Small intestine (tissue), 7 donors: ENCODE results near the gene CCSER1. TPM values are rescaled to one million over a fixed set of nuclear protein-coding genes. Genes with fewer than 3 reads are reported as not detected.
"Not testable (repeated sequence)": the region's sequence is repeated elsewhere in the genome, so short reads cannot be mapped to it uniquely, and the experiment has no call there.

Experiments
- DNase-seq, 2 donors: peaks; one replicate each; pipeline versions ENCODE4 v3.0.0 to v3.0.0-alpha.2; 2013
- FAIRE-seq: peaks from 2 replicates; lab custom pipeline; 2012; peaks lifted over from hg19 to GRCh38; lab: Jason Lieb, UNC
- H3K27ac ChIP-seq, 3 donors: one replicate each; pipeline ENCODE4 v1.5.1; 2013; ENCODE audit warnings: low read length in 2 of 3, mild to moderate bottlenecking in 2 of 3, control low read depth in 1 of 3, inconsistent platforms in 1 of 3, low read depth in 1 of 3, moderate library complexity in 1 of 3
- H3K27me3 ChIP-seq, 3 donors: one replicate each; pipeline ENCODE4 v1.6.1; 2013; ENCODE audit warnings: low read length in 3 of 3, inconsistent platforms in 1 of 3; ENCODE audit not compliant: control insufficient read depth in 3 of 3, insufficient read depth in 3 of 3
- H3K36me3 ChIP-seq, 3 donors: one replicate each; pipeline ENCODE4 v1.6.1; 2013; ENCODE audit warnings: low read length in 3 of 3, inconsistent platforms in 1 of 3, low read depth in 1 of 3, mild to moderate bottlenecking in 1 of 3, moderate library complexity in 1 of 3; ENCODE audit not compliant: control insufficient read depth in 3 of 3, insufficient read depth in 2 of 3
- H3K4me1 ChIP-seq, 3 donors: one replicate each; pipeline ENCODE4 v1.6.1; 2013; ENCODE audit warnings: low read length in 2 of 3, inconsistent platforms in 1 of 3, low read depth in 1 of 3, mild to moderate bottlenecking in 1 of 3, moderate library complexity in 1 of 3; ENCODE audit not compliant: control insufficient read depth in 3 of 3, insufficient read depth in 2 of 3
- H3K4me3 ChIP-seq, 3 donors: one replicate each; pipeline ENCODE4 v1.5.1; 2013; ENCODE audit warnings: low read length in 3 of 3, control low read depth in 1 of 3, inconsistent platforms in 1 of 3, low read depth in 1 of 3, mild to moderate bottlenecking in 1 of 3, moderate library complexity in 1 of 3
- H3K9me3 ChIP-seq, 2 donors: one replicate each; pipeline ENCODE4 v1.6.1; 2013; ENCODE audit warnings: low read depth in 1 of 2, low read length in 1 of 2; ENCODE audit not compliant: control insufficient read depth in 2 of 2, insufficient read depth in 1 of 2
- WGBS, 3 donors: extraction: QIAGEN DNeasy Blood & Tissue Kit; methylation state at CpG; one replicate each; pipeline ENCODE4 v1.1.7; 2013; 5-methylcytosine and 5-hydroxymethylcytosine counted together
- polyA plus RNA-seq, 4 donors: library from polyadenylated mRNA; stranded (reverse) in 3 of 4; unstranded in 1 of 4; fragments of 200-250 nt in 3 of 4; fragments of 120-200 nt in 1 of 4; gene quantifications; one replicate each; pipeline versions ENCODE4 v1.2.1 to v1.2.3, GENCODE V29; 2013
- donor health status: healthy with polysubstance abuse.
- donor health status: control.
- donor health status: control.
- donor health status: Bipolar disorder and iron deficiency.
- donor health status: healthy.

Gene CCSER1
- polyA plus RNA-seq, 4 donors: 3.5 to 8.7 (median 5.7) TPM

DNA sequence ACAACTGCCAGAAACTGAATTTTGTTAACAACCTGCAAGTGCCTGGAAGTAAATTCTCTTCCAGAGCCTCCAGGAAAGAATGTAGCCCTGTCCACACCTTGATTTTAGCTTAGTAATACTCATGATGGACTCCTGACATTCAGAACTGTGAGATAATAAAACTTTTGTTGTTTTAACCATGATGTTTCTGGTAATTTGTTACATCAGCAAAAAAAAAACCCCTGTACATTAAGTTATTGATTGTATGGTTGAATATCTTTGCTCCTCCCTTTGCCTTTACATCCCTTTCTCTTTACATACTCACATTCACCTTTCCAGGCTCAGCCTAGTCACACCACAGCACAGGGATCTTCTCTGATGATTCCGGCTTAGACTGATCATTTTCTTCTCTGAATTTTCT lies 1294.8 kb downstream of the CCSER1 start:
- Histone ChIP-seq H3K27me3 (no peaks in the 10 kb centered on the region), H3K27ac (no peak overlapping the region), H3K4me1 (no peaks in the 10 kb centered on the region), H3K9me3 (no peaks in the 10 kb centered on the region), H3K36me3 (no peaks in the 10 kb centered on the region), H3K4me3 (no peak overlapping the region)
- 91 to 97% (median 93%) methylated on average over 1 of the region's 1 CpG for WGBS, 3 donors
- FAIRE-seq (no peak), DNase-seq (no peak)

DNA sequence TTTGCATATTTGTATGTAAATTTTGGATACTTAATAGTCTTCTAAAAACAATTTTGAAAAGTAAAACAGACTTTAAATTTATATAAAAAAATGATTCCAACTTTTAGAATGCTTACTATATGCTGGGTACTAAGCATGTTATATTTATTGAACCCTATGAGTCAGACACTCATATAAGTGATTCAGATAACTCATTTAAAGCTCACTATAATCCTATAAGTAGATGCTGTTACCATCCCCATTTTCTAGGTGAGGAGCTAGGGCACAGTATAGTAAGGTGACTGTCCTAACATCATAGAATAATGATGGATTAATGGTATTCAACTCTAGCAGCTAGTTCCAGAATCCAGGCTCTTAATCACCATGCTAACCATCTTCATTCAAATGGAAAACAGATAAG lies 1299.5 kb downstream of the CCSER1 start:
- H3K27me3 ChIP-seq: no peaks in the 10 kb centered on the region
- FAIRE-seq: no peak
- no peak for DNase-seq
- H3K36me3 ChIP-seq: no peaks in the 10 kb centered on the region
- no peak overlapping the region for H3K27ac ChIP-seq
- H3K9me3 ChIP-seq: no peaks in the 10 kb centered on the region
- no peaks in the 10 kb centered on the region for H3K4me1 ChIP-seq
- H3K4me3 ChIP-seq: no peak overlapping the region

DNA sequence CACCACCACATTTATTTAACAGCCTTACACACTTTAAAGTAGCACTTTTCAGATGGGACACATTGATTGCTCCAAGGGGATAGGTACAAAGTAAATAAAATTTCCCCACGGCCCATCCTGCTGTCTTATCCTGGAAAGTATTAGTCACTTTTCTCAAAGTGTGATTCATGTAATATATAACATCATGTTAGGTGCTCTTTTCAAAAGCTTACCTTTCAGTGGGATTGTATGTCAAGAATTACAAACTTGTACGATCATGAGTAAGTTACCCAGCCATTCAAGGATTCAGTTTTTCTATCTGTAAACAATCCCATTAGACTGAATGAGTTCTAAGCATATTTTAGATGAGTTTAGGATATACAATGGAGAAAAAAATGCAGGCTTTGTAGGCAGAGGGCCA lies 1300.0 kb downstream of the CCSER1 start:
- no peaks in the 10 kb centered on the region for H3K9me3 ChIP-seq
- WGBS, 3 donors: 63 to 76% (median 75%) methylated on average over 2 of the region's 2 CpGs
- no peaks in the 10 kb centered on the region for H3K4me1 ChIP-seq
- no peak for DNase-seq
- no peaks in the 10 kb centered on the region for H3K27me3 ChIP-seq
- no peak overlapping the region for H3K27ac ChIP-seq
- no peaks in the 10 kb centered on the region for H3K36me3 ChIP-seq
- no peak overlapping the region for H3K4me3 ChIP-seq
- no peak for FAIRE-seq

DNA sequence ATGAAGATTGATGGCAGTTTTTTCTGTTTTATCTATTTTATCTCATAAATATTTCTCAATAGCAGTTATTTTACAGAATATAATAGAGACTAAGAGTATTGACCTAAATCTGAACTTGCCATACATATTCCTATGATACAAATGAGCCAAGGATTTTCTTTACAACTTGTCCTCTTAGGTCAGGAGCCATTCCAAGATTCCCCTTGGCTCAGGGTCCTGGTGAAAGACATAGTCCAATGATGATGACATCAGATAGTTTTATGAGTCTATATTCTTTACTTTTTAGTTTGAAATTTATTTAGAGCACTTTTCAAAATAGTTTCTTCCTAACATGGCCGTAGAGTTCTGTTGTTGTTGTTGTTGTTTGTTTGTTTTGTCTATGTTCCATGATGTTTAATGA lies 1307.4 kb downstream of the CCSER1 start:
- Histone ChIP-seq H3K9me3 (peaks cover 0 to 2% of the 10 kb centered on the region in 2 donors), H3K27ac (no peak overlapping the region)

DNA sequence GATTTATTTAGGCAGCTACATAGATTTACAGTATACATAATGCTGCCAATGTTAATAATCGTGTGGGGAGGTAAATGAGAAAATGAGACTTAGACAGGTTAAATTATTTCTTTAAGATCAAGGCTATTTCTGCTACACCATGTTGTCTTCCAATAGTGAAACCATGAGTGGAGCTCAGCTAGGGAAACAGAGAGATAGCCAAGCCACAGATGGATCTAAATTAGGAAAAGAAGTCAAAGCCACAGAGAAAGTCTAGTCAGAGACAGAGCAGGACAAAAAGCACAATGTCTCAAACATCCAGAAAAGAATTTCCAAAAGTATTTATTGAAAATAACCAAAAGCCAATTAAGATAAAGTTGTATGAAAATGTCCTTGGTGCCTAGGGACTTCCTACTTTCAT lies 1309.4 kb downstream of the CCSER1 start:
- FAIRE-seq (no peak), DNase-seq (no peak)
- Histone ChIP-seq H3K4me1 (no peaks in the 10 kb centered on the region), H3K27ac (no peak overlapping the region), H3K36me3 (no peaks in the 10 kb centered on the region), H3K4me3 (no peak overlapping the region), H3K9me3 (peaks cover 0 to 2% of the 10 kb centered on the region in 2 donors), H3K27me3 (no peaks in the 10 kb centered on the region)
- 71 to 83% (median 79%) methylated on average over 1 of the region's 1 CpG for WGBS, 3 donors

More for the DNA sequence above, 1307.4 kb downstream of the CCSER1 start:
- H3K27me3 ChIP-seq: no peaks in the 10 kb centered on the region
- no peaks in the 10 kb centered on the region for H3K36me3 ChIP-seq
- DNase-seq: no peak
- H3K4me3 ChIP-seq: no peak overlapping the region
- 52 to 82% (median 71%) methylated on average over 1 of the region's 1 CpG for WGBS, 3 donors
- H3K4me1 ChIP-seq: no peaks in the 10 kb centered on the region
- no peak for FAIRE-seq

DNA sequence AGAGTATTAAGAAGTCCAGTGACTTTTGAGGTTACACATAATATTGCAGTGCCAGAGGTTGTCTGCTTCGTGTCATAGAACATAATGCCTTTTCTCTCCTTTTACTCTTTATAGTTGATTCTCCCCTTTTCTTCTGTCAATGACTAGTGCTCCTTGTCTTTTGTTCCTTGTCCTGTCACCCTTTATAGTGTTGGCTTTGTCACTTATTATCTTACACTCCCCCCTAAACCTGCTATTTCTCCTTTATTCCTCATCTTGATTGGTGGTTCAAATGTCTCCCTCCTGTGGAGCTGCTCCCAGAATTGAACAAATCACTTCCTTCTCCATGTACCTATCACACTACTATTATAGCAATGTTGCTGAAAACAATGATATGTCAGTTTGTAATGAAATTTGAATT lies 1320.0 kb downstream of the CCSER1 start:
- no peaks in the 10 kb centered on the region for H3K4me1 ChIP-seq
- H3K27me3 ChIP-seq: no peaks in the 10 kb centered on the region
- no peak overlapping the region for H3K4me3 ChIP-seq
- FAIRE-seq (no peak), DNase-seq (no peak)
- no peak overlapping the region for H3K27ac ChIP-seq
- WGBS, 3 donors: 67 to 95% (median 80%) methylated on average over 1 of the region's 1 CpG
- H3K36me3 ChIP-seq: no peaks in the 10 kb centered on the region
- no peaks in the 10 kb centered on the region for H3K9me3 ChIP-seq

DNA sequence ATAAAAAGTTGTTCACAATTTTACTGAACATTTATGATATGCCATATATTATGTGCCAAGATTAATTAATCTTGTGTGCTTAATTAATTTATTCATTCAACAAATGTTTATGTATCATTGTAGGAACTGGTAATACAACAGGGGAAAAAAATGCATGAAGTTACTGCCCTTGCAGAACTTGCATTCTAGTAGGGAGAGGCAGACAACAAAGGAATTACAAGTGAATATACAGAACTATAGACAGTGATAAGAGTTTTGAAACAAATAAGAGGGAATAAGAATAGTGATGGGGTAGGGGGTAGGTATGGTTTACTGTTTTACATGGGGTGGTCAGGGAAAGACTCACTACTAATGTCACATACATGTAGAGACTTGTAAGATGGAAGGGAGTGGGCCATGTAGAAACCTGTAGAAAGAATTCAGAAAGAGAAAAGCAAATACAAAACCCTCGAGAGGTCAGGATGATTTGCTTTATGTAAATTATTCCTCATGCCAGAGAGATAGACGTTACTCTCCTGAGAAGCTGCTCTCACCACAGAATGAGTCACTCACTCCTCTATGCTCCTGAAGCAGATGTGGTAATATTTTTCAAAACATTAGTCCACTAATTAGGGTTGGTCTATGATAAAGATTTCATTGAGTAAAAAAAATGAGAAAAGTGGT lies 1321.6 kb downstream of the CCSER1 start:
- 43 to 50% (median 49%) methylated on average over 2 of the region's 2 CpGs for WGBS, 3 donors
- no peak for FAIRE-seq

DNA sequence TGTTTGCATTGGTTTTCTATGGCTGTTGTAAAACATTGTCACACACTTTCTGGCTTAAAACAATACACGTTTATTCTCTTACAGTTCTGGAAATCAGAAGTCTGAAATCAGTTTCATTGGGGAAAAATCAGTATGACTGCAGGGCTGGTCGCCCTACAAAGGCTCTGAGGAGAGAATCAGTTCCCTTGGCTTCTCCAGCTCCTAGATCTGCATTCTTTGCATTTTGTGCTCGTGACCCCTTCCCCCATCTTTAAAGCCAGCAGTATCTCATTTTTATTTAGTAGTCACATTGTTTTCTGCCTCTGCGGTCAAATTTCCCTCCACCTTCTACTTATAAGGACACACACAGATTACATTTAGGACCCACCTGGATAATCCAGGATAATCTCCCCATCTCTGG lies 1326.9 kb downstream of the CCSER1 start:
- Histone ChIP-seq H3K27me3 (no peaks in the 10 kb centered on the region), H3K9me3 (peaks cover 0 to 3% of the 10 kb centered on the region in 2 donors), H3K36me3 (no peaks in the 10 kb centered on the region), H3K4me3 (no peak overlapping the region), H3K4me1 (no peaks in the 10 kb centered on the region), H3K27ac (no peak overlapping the region)
- no peak for DNase-seq
- 69 to 83% (median 75%) methylated on average over 4 of the region's 4 CpGs for WGBS, 3 donors
- FAIRE-seq: no peak

More for the DNA sequence above, 1321.6 kb downstream of the CCSER1 start:
- no peak for DNase-seq
- H3K27ac ChIP-seq: no peak overlapping the region
- H3K27me3 ChIP-seq: no peaks in the 10 kb centered on the region
- H3K4me1 ChIP-seq: no peaks in the 10 kb centered on the region
- no peak overlapping the region for H3K4me3 ChIP-seq
- H3K36me3 ChIP-seq: no peaks in the 10 kb centered on the region
- H3K9me3 ChIP-seq: no peaks in the 10 kb centered on the region

DNA sequence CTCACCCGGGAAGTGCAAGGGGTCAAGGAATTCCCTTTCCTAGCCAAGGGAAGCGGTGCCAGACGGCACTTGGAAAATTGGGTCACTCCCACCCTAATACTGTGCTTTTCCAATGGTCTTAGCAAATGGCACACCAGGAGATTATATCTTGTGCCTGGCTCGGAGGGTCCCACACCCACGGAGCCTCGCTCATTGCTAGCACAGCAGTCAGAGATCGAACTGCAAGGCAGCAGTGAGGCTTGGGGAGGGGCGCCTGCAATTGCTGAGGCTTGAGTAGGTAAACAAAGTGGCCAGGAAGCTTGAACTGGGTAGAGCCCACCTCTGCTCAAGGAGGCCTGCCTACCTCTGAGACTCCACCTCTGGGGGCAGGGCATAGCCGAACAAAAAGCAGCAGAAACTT lies 1335.4 kb downstream of the CCSER1 start:
- not testable (repeated sequence) for H3K36me3 ChIP-seq, DNase-seq, H3K27me3 ChIP-seq, FAIRE-seq, H3K4me3 ChIP-seq, H3K4me1 ChIP-seq, H3K9me3 ChIP-seq, H3K27ac ChIP-seq
- WGBS, 3 donors: 85 to 94% (median 92%) methylated on average over 9 of the region's 9 CpGs
